Measurements from ENCODE around the gene ZNF608. TPM values are rescaled to one million over a fixed set of nuclear protein-coding genes. Genes with fewer than 3 reads are reported as not detected.

The ZNF608 gene
- total and polyA plus RNA-seq, 9 donors, result 7.5 to 26.8 (median 12.7) TPM

- TF ChIP-seq POLR2A (IDR thresholded peaks at IDR 0.05), result no peak
- no peak for TF ChIP-seq CTCF (IDR thresholded peaks at IDR 0.05)
- Histone ChIP-seq H3K4me1 (ENCODE audit: insufficient read depth) (no peaks in the 10 kb centered on the region), H3K27me3 (no peaks in the 10 kb centered on the region), H3K9me3 (no peaks in the 10 kb centered on the region), H3K36me3 (no peaks in the 10 kb centered on the region), H3K4me3 (no peak overlapping the region), H3K27ac (no peak overlapping the region)
- no peak for DNase-seq
- 45 to 66% (median 53%) methylated on average over 3 of the region's 3 CpGs for WGBS, 3 donors
- intact Hi-C loops (cut with DNase I), result no loop called here
Observed at GRCh38 chr5:124764992-124765611, 18.7 kb upstream of the ZNF608 start.

GRCh38 chr5:124764585-124764984 lies 18.1 kb upstream of the ZNF608 start:
- Histone ChIP-seq H3K27ac (no peak overlapping the region), H3K27me3 (no peaks in the 10 kb centered on the region), H3K4me3 (no peak overlapping the region), H3K9me3 (no peaks in the 10 kb centered on the region), H3K36me3 (no peaks in the 10 kb centered on the region), H3K4me1 (ENCODE audit: insufficient read depth) (no peaks in the 10 kb centered on the region)
- WGBS, 3 donors, result 88 to 99% (median 97%) methylated on average over 1 of the region's 1 CpG
- no peak for TF ChIP-seq POLR2A (IDR thresholded peaks at IDR 0.05)
- TF ChIP-seq EP300 (IDR thresholded peaks at IDR 0.05), result no peak
- TF ChIP-seq CTCF (IDR thresholded peaks at IDR 0.05), result no peak
- DNase-seq, result no peak
- intact Hi-C loops (cut with DNase I), result no loop called here

- Histone ChIP-seq H3K27me3 (no peaks in the 10 kb centered on the region), H3K27ac (no peak overlapping the region), H3K4me3 (no peak overlapping the region), H3K4me1 (ENCODE audit: insufficient read depth) (no peaks in the 10 kb centered on the region), H3K36me3 (no peaks in the 10 kb centered on the region), H3K9me3 (no peaks in the 10 kb centered on the region)
- DNase-seq, result no peak
- TF ChIP-seq EP300 (IDR thresholded peaks at IDR 0.05) (no peak), CTCF (IDR thresholded peaks at IDR 0.05) (no peak), POLR2A (IDR thresholded peaks at IDR 0.05) (no peak)
- WGBS, 3 donors, result 84 to 88% (median 87%) methylated on average over 4 of the region's 4 CpGs
- intact Hi-C loops (cut with DNase I), result no loop called here
Observed at GRCh38 chr5:124761010-124761409, 14.6 kb upstream of the ZNF608 start.

GRCh38 chr5:124760608-124761007 lies 14.2 kb upstream of the ZNF608 start:
- Histone ChIP-seq H3K27ac (no peak overlapping the region), H3K36me3 (no peaks in the 10 kb centered on the region), H3K4me3 (no peak overlapping the region), H3K9me3 (no peaks in the 10 kb centered on the region), H3K4me1 (ENCODE audit: insufficient read depth) (no peaks in the 10 kb centered on the region), H3K27me3 (no peaks in the 10 kb centered on the region)
- TF ChIP-seq EP300 (IDR thresholded peaks at IDR 0.05) (no peak), CTCF (IDR thresholded peaks at IDR 0.05) (no peak)
- no peak for DNase-seq
- intact Hi-C loops (cut with DNase I), result no loop called here

All from ovary (tissue), 9 donors.